Measurements from ENCODE around the gene RFX4. TPM values are rescaled to one million over a fixed set of nuclear protein-coding genes. Genes with fewer than 3 reads are reported as not detected.

Gene RFX4
- polyA plus RNA-seq, 1 donor (not counting 4 experiments of a cell fraction or from before 2014, with no cell fraction given), result not detected

GRCh38 chr12:106585105-106585520, 2.3 kb downstream of the RFX4 start:
- no peak for FAIRE-seq
- dilution Hi-C loops (cut with MboI; ENCODE audit: extremely low pct_ligation_motif_present, low sequenced_read_pairs), result no loop called here
- Histone ChIP-seq H4K20me1 (ENCODE audit: control insufficient read depth, extremely low read depth, insufficient read depth, low read length) (no peaks in the 10 kb centered on the region), H3K9ac (ENCODE audit: control insufficient read depth, extremely low read depth, insufficient read depth, low read length) (no peak overlapping the region), H3K36me3 (ENCODE audit: control insufficient read depth in 2 of 2, extremely low read depth in 1 of 2, insufficient read depth in 2 of 2, low read length in 2 of 2) (no peaks in the 10 kb centered on the region), H3K4me2 (ENCODE audit: control insufficient read depth, extremely low read depth, insufficient read depth, low read depth, low read length) (no peak overlapping the region), H2AFZ (ENCODE audit: control insufficient read depth, low read length) (no peak overlapping the region), H3K27me3 (ENCODE audit: control insufficient read depth, extremely low read depth, insufficient read depth, low read length) (peaks cover 94% of the 10 kb centered on the region), H3K9me1 (ENCODE audit: control insufficient read depth, extremely low read depth, insufficient read depth, low read length) (no peaks in the 10 kb centered on the region), H3K4me3 (ENCODE audit: control insufficient read depth in 2 of 3, extremely low read depth in 1 of 3, insufficient read depth in 2 of 3, low read depth in 1 of 3, low read length in 3 of 3) (no peak overlapping the region), H3K79me2 (ENCODE audit: control insufficient read depth, insufficient read depth, low read length) (no peaks in the 10 kb centered on the region), H3K27ac (ENCODE audit: control insufficient read depth, insufficient read depth, low read length) (no peak overlapping the region), H3K9me3 (ENCODE audit: control insufficient read depth, low read depth, low read length) (no peaks in the 10 kb centered on the region), H3K4me1 (ENCODE audit: control insufficient read depth, extremely low read depth, insufficient read depth, low read length) (peaks cover 2% of the 10 kb centered on the region)
- DNase-seq (ENCODE audit: low read depth, low spot score), result no peak
- TF ChIP-seq EZH2 (IDR thresholded peaks at IDR 0.05; ENCODE audit: low read length) (peak; percentile 71), CTCF (optimal IDR thresholded peaks at IDR 0.05 in 1 of 3, IDR thresholded peaks at IDR 0.05 in 1 of 3, conservative IDR thresholded peaks at IDR 0.05 in 1 of 3; ENCODE audit: extremely low read depth in 1 of 3, insufficient read depth in 2 of 3, low read length in 3 of 3) (no peak)

- Histone ChIP-seq H3K79me2 (ENCODE audit: control insufficient read depth, insufficient read depth, low read length) (no peaks in the 10 kb centered on the region), H2AFZ (ENCODE audit: control insufficient read depth, low read length) (no peak overlapping the region), H3K9me3 (ENCODE audit: control insufficient read depth, low read depth, low read length) (no peaks in the 10 kb centered on the region), H3K4me1 (ENCODE audit: control insufficient read depth, extremely low read depth, insufficient read depth, low read length) (peaks cover 2% of the 10 kb centered on the region), H3K9ac (ENCODE audit: control insufficient read depth, extremely low read depth, insufficient read depth, low read length) (no peak overlapping the region), H4K20me1 (ENCODE audit: control insufficient read depth, extremely low read depth, insufficient read depth, low read length) (no peaks in the 10 kb centered on the region), H3K27ac (ENCODE audit: control insufficient read depth, insufficient read depth, low read length) (no peak overlapping the region), H3K4me3 (ENCODE audit: control insufficient read depth in 2 of 3, extremely low read depth in 1 of 3, insufficient read depth in 2 of 3, low read depth in 1 of 3, low read length in 3 of 3) (no peak overlapping the region), H3K27me3 (ENCODE audit: control insufficient read depth, extremely low read depth, insufficient read depth, low read length) (peaks cover 91% of the 10 kb centered on the region), H3K36me3 (ENCODE audit: control insufficient read depth in 2 of 2, extremely low read depth in 1 of 2, insufficient read depth in 2 of 2, low read length in 2 of 2) (no peaks in the 10 kb centered on the region), H3K4me2 (ENCODE audit: control insufficient read depth, extremely low read depth, insufficient read depth, low read depth, low read length) (peak overlapping the region; percentile 14), H3K9me1 (ENCODE audit: control insufficient read depth, extremely low read depth, insufficient read depth, low read length) (no peaks in the 10 kb centered on the region)
- TF ChIP-seq EZH2 (IDR thresholded peaks at IDR 0.05; ENCODE audit: low read length), result no peak
- no peak for TF ChIP-seq CTCF (optimal IDR thresholded peaks at IDR 0.05 in 1 of 3, IDR thresholded peaks at IDR 0.05 in 1 of 3, conservative IDR thresholded peaks at IDR 0.05 in 1 of 3; ENCODE audit: extremely low read depth in 1 of 3, insufficient read depth in 2 of 3, low read length in 3 of 3)
- FAIRE-seq, result no peak
- no peak for DNase-seq (ENCODE audit: low read depth, low spot score)
- dilution Hi-C loops (cut with MboI; ENCODE audit: extremely low pct_ligation_motif_present, low sequenced_read_pairs), result no loop called here
These were observed 2.9 kb downstream of the RFX4 start for GRCh38 chr12:106585521-106586277.

All from keratinocyte (primary cell).